Measurements from ENCODE around the gene SHFL. TPM values are rescaled to one million over a fixed set of nuclear protein-coding genes. Genes with fewer than 3 reads are reported as not detected.

SHFL gene
- total RNA-seq, 1 experiment from 2014 or later: 18.5 TPM

- Histone ChIP-seq H3K9me2 (ENCODE audit: insufficient read depth) (no peaks in the 10 kb centered on the region), H4K20me1 (ENCODE audit: insufficient read depth) (no peaks in the 10 kb centered on the region), H3K79me2 (ENCODE audit: insufficient read depth, low read length) (peaks cover 39% of the 10 kb centered on the region), H2AFZ (ENCODE audit: low read depth, low read length, poor library complexity, severe bottlenecking) (no peak overlapping the region), H3K36me3 (ENCODE audit: control insufficient read depth in 1 of 2, insufficient read depth in 2 of 2, low read length in 2 of 2) (peaks cover 39 to 58% of the 10 kb centered on the region in 2 experiments), H3K9me3 (ENCODE audit: control insufficient read depth in 1 of 2, insufficient read depth in 1 of 2, low read depth in 1 of 2, low read length in 2 of 2) (no peaks in the 10 kb centered on the region), H3K4me3 (replicated peaks in 1 of 2; ENCODE audit: low read depth in 1 of 2, low read length in 2 of 2) (no peak overlapping the region), H3K27ac (ENCODE audit: low read depth, low read length) (peak overlapping the region; percentile 63), H3K27me3 (ENCODE audit: insufficient read depth, low read length) (no peaks in the 10 kb centered on the region), H3K4me1 (ENCODE audit: control insufficient read depth in 1 of 2, insufficient read depth in 2 of 2, low read length in 2 of 2) (peaks cover 6 to 45% of the 10 kb centered on the region in 2 experiments), H3K4me2 (ENCODE audit: low read length) (peak overlapping the region; percentile 25; the same call in 1 of the 2 replicates), H3K9ac (ENCODE audit: low read length) (peak overlapping the region; percentile 8; the same call in 1 of the 2 replicates)
- TF ChIP-seq JUND (IDR thresholded peaks at IDR 0.05) (no peak), ZFX (IDR thresholded peaks at IDR 0.05) (no peak), ATF3 (IDR thresholded peaks at IDR 0.05) (no peak), POLR2A (IDR thresholded peaks at IDR 0.05; ENCODE audit: borderline replicate concordance, extremely low read depth, insufficient read depth, insufficient read length) (no peak), TCF7L2 (IDR thresholded peaks at IDR 0.05; ENCODE audit: borderline replicate concordance, extremely low read depth, insufficient read depth, insufficient read length) (no peak), FOSL1 (IDR thresholded peaks at IDR 0.05; ENCODE audit: low read depth) (no peak)
- ChIA-PET POLR2A (interaction anchor here (0.7 kb wide), 1 partner anchor 43 kb away, joined by 3 read pairs; no protein-coding TSS in a partner anchor), CTCF (interaction anchor here (1.1 to 3.0 kb wide), 4 partner anchors 8 to 181 kb away, joined by 4 to 13 read pairs (median 4); no protein-coding TSS in a partner anchor), RAD21 (ENCODE audit: low non-redundant PET in 1 of 2, low total read pairs in 2 of 2, uncharacterized antibody in 2 of 2, unreplicated experiment in 2 of 2) (interaction anchor here (0.6 to 0.7 kb wide), 2 partner anchors 26 to 181 kb away, joined by 5 to 6 read pairs; no protein-coding TSS in a partner anchor)
- DNase-seq (ENCODE audit: low read depth, low spot score) (no peak), ATAC-seq (peak; percentile 6)
- intact Hi-C loops (cut with micrococcal nuclease): loop anchor here (2.0 kb wide), 1 partner anchor 181 kb away; no protein-coding TSS in a partner anchor
- BruUV-seq (replicated peaks): no TSS peak
Measured at GRCh38 chr19:10112037-10112761, 26.1 kb downstream of the SHFL start.

GRCh38 chr19:10112895-10113591, 26.9 kb downstream of the SHFL start:
- H3K27me3 ChIP-seq (ENCODE audit: insufficient read depth, low read length): no peaks in the 10 kb centered on the region
- intact Hi-C loops (cut with micrococcal nuclease): loop anchor here (1.0 to 2.0 kb wide), 2 partner anchors 179 to 182 kb away; no protein-coding TSS in a partner anchor
- no peak for DNase-seq (ENCODE audit: low read depth, low spot score)
- RAD21 ChIA-PET (ENCODE audit: low non-redundant PET in 1 of 2, low total read pairs in 2 of 2, uncharacterized antibody in 2 of 2, unreplicated experiment in 2 of 2): interaction anchor here (0.6 to 0.7 kb wide), 2 partner anchors 26 to 182 kb away, joined by 5 to 6 read pairs; no protein-coding TSS in a partner anchor
- H4K20me1 ChIP-seq (ENCODE audit: insufficient read depth): no peaks in the 10 kb centered on the region
- peaks cover 0 to 36% of the 10 kb centered on the region in 2 experiments; a peak in 2 of 4 replicates for H3K4me1 ChIP-seq (ENCODE audit: control insufficient read depth in 1 of 2, insufficient read depth in 2 of 2, low read length in 2 of 2)
- ATAC-seq: peak; percentile 70
- H3K79me2 ChIP-seq (ENCODE audit: insufficient read depth, low read length): peaks cover 39% of the 10 kb centered on the region
- CTCF ChIA-PET: interaction anchor here (0.6 to 3.0 kb wide), 9 partner anchors 14 to 182 kb away, joined by 3 to 13 read pairs (median 4); partner anchors contain the start of gene MRPL4
- peak overlapping the region; percentile 63 for H3K27ac ChIP-seq (ENCODE audit: low read depth, low read length)
- peaks cover 36 to 51% of the 10 kb centered on the region in 2 experiments; a peak in 3 of 4 replicates for H3K36me3 ChIP-seq (ENCODE audit: control insufficient read depth in 1 of 2, insufficient read depth in 2 of 2, low read length in 2 of 2)
- no peak overlapping the region for H2AFZ ChIP-seq (ENCODE audit: low read depth, low read length, poor library complexity, severe bottlenecking)
- no peak overlapping the region for H3K4me3 ChIP-seq (replicated peaks in 1 of 2; ENCODE audit: low read depth in 1 of 2, low read length in 2 of 2)
- TF ChIP-seq YY1 (IDR thresholded peaks at IDR 0.05; ENCODE audit: extremely low read depth, insufficient replicate concordance, low read depth, low read length): peak; percentile 10
- TF ChIP-seq RAD21 (IDR thresholded peaks at IDR 0.05; ENCODE audit: low read depth): no peak; the same call in 1 of the 2 replicates
- TF ChIP-seq POLR2AphosphoS5 (IDR thresholded peaks at IDR 0.05; ENCODE audit: low read depth, low read length): peak; percentile 64
- peak in 2 of 3 experiments; percentile 80 to 86; a peak in 4 of 6 replicates for TF ChIP-seq CTCF (IDR thresholded peaks at IDR 0.05 in 2 of 3, conservative IDR thresholded peaks at IDR 0.05 in 1 of 3; ENCODE audit: borderline replicate concordance in 1 of 3, insufficient read depth in 1 of 3, low read depth in 2 of 3, low read length in 2 of 3)
- peak; percentile 46 for TF ChIP-seq TCF7L2 (IDR thresholded peaks at IDR 0.05; ENCODE audit: borderline replicate concordance, extremely low read depth, insufficient read depth, insufficient read length)
- peak; percentile 49 for TF ChIP-seq MAX (IDR thresholded peaks at IDR 0.05)
- 0 out of 2 replicates have a peak overlapping the region, but pooled peaks have one; percentile 8 for H3K9ac ChIP-seq (ENCODE audit: low read length)
- no peaks in the 10 kb centered on the region for H3K9me3 ChIP-seq (ENCODE audit: control insufficient read depth in 1 of 2, insufficient read depth in 1 of 2, low read depth in 1 of 2, low read length in 2 of 2)
- POLR2A ChIA-PET: no interaction called here
- no peaks in the 10 kb centered on the region for H3K9me2 ChIP-seq (ENCODE audit: insufficient read depth)
- H3K4me2 ChIP-seq (ENCODE audit: low read length): peak overlapping the region; percentile 25; the same call in 1 of the 2 replicates
- BruUV-seq (replicated peaks): no TSS peak
